Left ventricle myocardium inferior (tissue), 1 donor: ENCODE results near the gene NFIC. TPM values are rescaled to one million over a fixed set of nuclear protein-coding genes. Genes with fewer than 3 reads are reported as not detected.

Source experiments
- DNase-seq: peaks from one replicate; pipeline ENCODE4 v3.0.0-alpha.2; 2020
- H3K27ac ChIP-seq: fragments of 200-600 bp; replicated peaks from 2 replicates; pipeline ENCODE4 v1.8.0; 2021
- H3K27me3 ChIP-seq: fragments of 200-600 bp; 2 replicates; pipeline ENCODE4 v1.8.0; 2021; ENCODE audit warnings: low read depth
- H3K36me3 ChIP-seq: fragments of 200-600 bp; 2 replicates; pipeline ENCODE4 v1.8.0; 2021
- H3K4me1 ChIP-seq: fragments of 200-600 bp; 2 replicates; pipeline ENCODE4 v1.8.0; 2021
- H3K4me3 ChIP-seq: fragments of 200-600 bp; 2 replicates; pipeline ENCODE4 v1.8.0; 2021; ENCODE audit warnings: mild to moderate bottlenecking, moderate library complexity
- H3K9me3 ChIP-seq: fragments of 200-600 bp; replicated peaks from 2 replicates; pipeline ENCODE4 v1.8.0; 2021
- CTCF ChIP-seq: fragments of 200-600 bp; IDR thresholded peaks from 2 replicates; pipeline ENCODE4 v1.8.0; 2021; ENCODE audit warnings: antibody characterized with exemption, mild to moderate bottlenecking, borderline replicate concordance
- intact Hi-C: fragments of 100-400 bp; cut with micrococcal nuclease; formaldehyde crosslinking; loops from one replicate; pipeline ENCODE4 v1.11.0; 2022
- total RNA-seq: library from RNA; stranded (reverse); fragmentation: NEBNext Ultra II Directional; extraction: Animal tissue kit (Norgen Biotek cat#: 25700); gene quantifications from one replicate; pipeline ENCODE4 v1.2.1, GENCODE V29; 2021
- donor health status: DM: no; HTN: yes; CAD: no; lungs with severe emphysema.

The NFIC gene
- total RNA-seq, 1 donor from 2014 or later: 145 TPM

- intact Hi-C loops: no loop called here
- Histone ChIP-seq H3K9me3 (no peaks in the 10 kb centered on the region), H3K4me1 (no peaks in the 10 kb centered on the region), H3K4me3 (no peak overlapping the region), H3K36me3 (peaks cover 58% of the 10 kb centered on the region), H3K27ac (no peak overlapping the region), H3K27me3 (no peaks in the 10 kb centered on the region)
- no peak for DNase-seq
- no peak for TF ChIP-seq CTCF
Observed at GRCh38 chr19:3492919-3493318, 126.5 kb downstream of the NFIC start.

- Histone ChIP-seq H3K27me3 (no peaks in the 10 kb centered on the region), H3K27ac (no peak overlapping the region), H3K36me3 (peaks cover 58% of the 10 kb centered on the region), H3K4me3 (no peak overlapping the region), H3K4me1 (peaks cover 2% of the 10 kb centered on the region), H3K9me3 (no peaks in the 10 kb centered on the region)
- no peak for TF ChIP-seq CTCF
- intact Hi-C loops: no loop called here
- no peak for DNase-seq
Observed at GRCh38 chr19:3493651-3494050, 127.3 kb downstream of the NFIC start.

- H3K4me1 ChIP-seq: peaks cover 6% of the 10 kb centered on the region
- peaks cover 58% of the 10 kb centered on the region for H3K36me3 ChIP-seq
- no peak for TF ChIP-seq CTCF
- H3K27ac ChIP-seq: no peak overlapping the region
- no peaks in the 10 kb centered on the region for H3K9me3 ChIP-seq
- no peaks in the 10 kb centered on the region for H3K27me3 ChIP-seq
- intact Hi-C loops: no loop called here
- no peak for DNase-seq
- H3K4me3 ChIP-seq: no peak overlapping the region
Observed at GRCh38 chr19:3494051-3494450, 127.7 kb downstream of the NFIC start.

- Histone ChIP-seq H3K36me3 (peaks cover 58% of the 10 kb centered on the region), H3K4me3 (no peak overlapping the region)
Observed at GRCh38 chr19:3494559-3494958, 128.2 kb downstream of the NFIC start.

GRCh38 chr19:3496392-3497273 is 130.2 kb downstream of the NFIC start:
- Histone ChIP-seq H3K27ac (no peak overlapping the region), H3K4me1 (peaks cover 23% of the 10 kb centered on the region), H3K9me3 (no peaks in the 10 kb centered on the region), H3K27me3 (no peaks in the 10 kb centered on the region), H3K4me3 (no peak overlapping the region), H3K36me3 (peaks cover 52% of the 10 kb centered on the region)
- intact Hi-C loops: no loop called here
- no peak for TF ChIP-seq CTCF
- DNase-seq: no peak

More at GRCh38 chr19:3494559-3494958, 128.2 kb downstream of the NFIC start:
- peaks cover 11% of the 10 kb centered on the region for H3K4me1 ChIP-seq
- H3K9me3 ChIP-seq: no peaks in the 10 kb centered on the region
- no peaks in the 10 kb centered on the region for H3K27me3 ChIP-seq
- DNase-seq: no peak
- H3K27ac ChIP-seq: no peak overlapping the region
- intact Hi-C loops: no loop called here
- no peak for TF ChIP-seq CTCF
